ENCODE data around the gene SLC66A1. TPM values are rescaled to one million over a fixed set of nuclear protein-coding genes. Genes with fewer than 3 reads are reported as not detected.

The SLC66A1 gene
- total and polyA plus RNA-seq, 9 of the 15 experiments (the other 6 are each of a cell fraction or from before 2014, with no cell fraction given): 1.2 to 40.8 (median 18.6) TPM

- TF ChIP-seq NONO (IDR thresholded peaks at IDR 0.05; ENCODE audit: low read depth in 2 of 2, low read length in 1 of 2) (peak in 1 of 2 experiments; percentile 15; a peak in 1 of 4 replicates), NR1H2 (CRISPR knock-in tag; IDR thresholded peaks at IDR 0.05) (no peak), ZNF586 (CRISPR knock-in tag; conservative IDR thresholded peaks at IDR 0.05) (no peak), ZSCAN29 (IDR thresholded peaks at IDR 0.05) (0 out of 2 replicates have a peak, but pooled peaks have one; percentile 4), ZNF551 (CRISPR knock-in tag; IDR thresholded peaks at IDR 0.05) (no peak), SRSF3 (IDR thresholded peaks at IDR 0.05; ENCODE audit: insufficient read depth, low read length) (no peak), NCOA6 (IDR thresholded peaks at IDR 0.05) (no peak), PRDM10 (IDR thresholded peaks at IDR 0.05; ENCODE audit: partially characterized antibody) (peak; percentile 30), ZNF444 (CRISPR knock-in tag; IDR thresholded peaks at IDR 0.05) (no peak), ZNF311 (CRISPR knock-in tag; IDR thresholded peaks at IDR 0.05) (no peak), ZBTB17 (CRISPR knock-in tag; IDR thresholded peaks at IDR 0.05) (no peak), CAMTA2 (CRISPR knock-in tag; conservative IDR thresholded peaks at IDR 0.05) (no peak), FOXP1 (CRISPR knock-in tag; IDR thresholded peaks at IDR 0.05) (no peak), MYNN (IDR thresholded peaks at IDR 0.05) (no peak; the same call in 1 of the 2 replicates), MYNN (CRISPR knock-in tag; IDR thresholded peaks at IDR 0.05) (no peak), BACH1 (tag; IDR thresholded peaks at IDR 0.05) (no peak), ZNF395 (CRISPR knock-in tag; IDR thresholded peaks at IDR 0.05) (no peak), USF1 (CRISPR knock-in tag; IDR thresholded peaks at IDR 0.05) (no peak), MXI1 (IDR thresholded peaks at IDR 0.05; ENCODE audit: low read depth, low read length) (no peak), NFXL1 (CRISPR knock-in tag; IDR thresholded peaks at IDR 0.05) (no peak), ZBTB34 (CRISPR knock-in tag; IDR thresholded peaks at IDR 0.05) (no peak), NFYB (IDR thresholded peaks at IDR 0.05; ENCODE audit: extremely low read depth, insufficient read length) (no peak), SMARCE1 (IDR thresholded peaks at IDR 0.05) (0 out of 2 replicates have a peak, but pooled peaks have one; percentile 14)
Measured at GRCh38 chr1:19312782-19313635, 883 bp downstream of the SLC66A1 start (continued).

Measured in K562 (cell line).